ENCODE results near the gene C19orf67.

Gene C19orf67

GRCh38 chr19:14055396-14055795 lies 30.2 kb downstream of the C19orf67 start:
- no peaks in the 10 kb centered on the region for H3K36me3 ChIP-seq (ENCODE audit: control insufficient read depth in 2 of 2, insufficient read depth in 1 of 2, low read length in 2 of 2)
- TF ChIP-seq ZNF23 (tag by site-specific recombination; IDR thresholded peaks at IDR 0.05; ENCODE audit: borderline replicate concordance) (no peak), ZFHX2 (tag by site-specific recombination; conservative IDR thresholded peaks at IDR 0.05) (no peak), ZNF785 (tag by site-specific recombination; IDR thresholded peaks at IDR 0.05) (no peak), SCRT1 (tag by site-specific recombination; IDR thresholded peaks at IDR 0.05; ENCODE audit: borderline replicate concordance) (no peak), SP7 (tag by site-specific recombination; IDR thresholded peaks at IDR 0.05) (no peak), ZNF510 (tag by site-specific recombination; IDR thresholded peaks at IDR 0.05; ENCODE audit: insufficient replicate concordance) (no peak), ZNF280C (tag by site-specific recombination; IDR thresholded peaks at IDR 0.05) (no peak), ZNF776 (tag by site-specific recombination; IDR thresholded peaks at IDR 0.05; ENCODE audit: borderline replicate concordance) (no peak), ZNF37A (tag by site-specific recombination; IDR thresholded peaks at IDR 0.05) (no peak), ZNF768 (tag by site-specific recombination; IDR thresholded peaks at IDR 0.05) (no peak), ZNF239 (tag by site-specific recombination; IDR thresholded peaks at IDR 0.05) (no peak), MEIS1 (CRISPR knock-in tag; IDR thresholded peaks at IDR 0.05; ENCODE audit: borderline replicate concordance) (no peak)
- no peak overlapping the region for H3K4me3 ChIP-seq (ENCODE audit: low read depth, low read length)
- H3K4me1 ChIP-seq (ENCODE audit: control insufficient read depth, insufficient read depth, low read length), result peaks cover 4% of the 10 kb centered on the region
- no peaks in the 10 kb centered on the region for H3K9me3 ChIP-seq (ENCODE audit: control insufficient read depth, insufficient read depth, low read depth, low read length)
- H3K27ac ChIP-seq (ENCODE audit: extremely low read depth, low read depth, low read length), result no peak overlapping the region
- ChIA-PET POLR2A (no interaction called here), CTCF (interaction anchor here (1.1 to 6.9 kb wide), 2 partner anchors 12 to 16 kb away, joined by 3 to 80 read pairs; partner anchors contain the start of gene MISP3)

- TF ChIP-seq ZNF843 (tag by site-specific recombination; IDR thresholded peaks at IDR 0.05) (no peak), KLF9 (tag by site-specific recombination; IDR thresholded peaks at IDR 0.05; ENCODE audit: low read depth) (peak; percentile 16; the same call in 1 of the 2 replicates)
- H3K4me3 ChIP-seq (ENCODE audit: low read depth, low read length), result no peak overlapping the region
- POLR2A ChIA-PET, result no interaction called here
- H3K9me3 ChIP-seq (ENCODE audit: control insufficient read depth, insufficient read depth, low read depth, low read length), result no peaks in the 10 kb centered on the region
- H3K27ac ChIP-seq (ENCODE audit: extremely low read depth, low read depth, low read length), result no peak overlapping the region
- no peaks in the 10 kb centered on the region; a peak in 1 of 3 replicates for H3K36me3 ChIP-seq (ENCODE audit: control insufficient read depth in 2 of 2, insufficient read depth in 1 of 2, low read length in 2 of 2)
- peaks cover 4% of the 10 kb centered on the region for H3K4me1 ChIP-seq (ENCODE audit: control insufficient read depth, insufficient read depth, low read length)
- CTCF ChIA-PET, result interaction anchor here (0.6 to 0.8 kb wide), 2 partner anchors 15 to 19 kb away, joined by 3 to 5 read pairs; no protein-coding TSS in a partner anchor
These were observed 30.9 kb downstream of the C19orf67 start for GRCh38 chr19:14054721-14055120.

- peaks cover 4% of the 10 kb centered on the region for H3K4me1 ChIP-seq (ENCODE audit: control insufficient read depth, insufficient read depth, low read length)
- H3K27ac ChIP-seq (ENCODE audit: extremely low read depth, low read depth, low read length), result no peak overlapping the region
- CTCF ChIA-PET, result interaction anchor here (0.8 to 2.4 kb wide), 2 partner anchors 12 to 20 kb away, joined by 3 to 20 read pairs; no protein-coding TSS in a partner anchor
- H3K9me3 ChIP-seq (ENCODE audit: control insufficient read depth, insufficient read depth, low read depth, low read length), result no peaks in the 10 kb centered on the region
- POLR2A ChIA-PET, result no interaction called here
- TF ChIP-seq KLF8 (tag by site-specific recombination; IDR thresholded peaks at IDR 0.05), result peak; percentile 31; the same call in 1 of the 2 replicates
- no peak for TF ChIP-seq ZNF354C (tag by site-specific recombination; IDR thresholded peaks at IDR 0.05; ENCODE audit: borderline replicate concordance, low read depth)
- TF ChIP-seq ZNF560 (tag by site-specific recombination; IDR thresholded peaks at IDR 0.05; ENCODE audit: borderline replicate concordance), result no peak
- TF ChIP-seq ZNF366 (tag by site-specific recombination; conservative IDR thresholded peaks at IDR 0.05), result peak; percentile 75
- TF ChIP-seq PRDM1 (tag by site-specific recombination; IDR thresholded peaks at IDR 0.05), result peak; percentile 74
- H3K4me3 ChIP-seq (ENCODE audit: low read depth, low read length), result no peak overlapping the region
- H3K36me3 ChIP-seq (ENCODE audit: control insufficient read depth in 2 of 2, insufficient read depth in 1 of 2, low read length in 2 of 2), result no peaks in the 10 kb centered on the region; a peak in 1 of 3 replicates
These were observed 31.5 kb downstream of the C19orf67 start for GRCh38 chr19:14054099-14054498.
